K562 (cell line): Measurements from ENCODE around the gene ABCC1. TPM values are rescaled to one million over a fixed set of nuclear protein-coding genes. Genes with fewer than 3 reads are reported as not detected.

Source experiments
- ATAC-seq: fragments of 200-7000 bp; cut with Tn5 transposase; 3 replicates; pipeline ENCODE4 v1.9.1; 2020; ENCODE audit warnings: moderate library complexity
- BruUV-seq: library from RNA; stranded (reverse); fragments of 400-500 nt; replicated peaks from 2 replicates; lab custom pipeline; 2021; lab: Mats Ljungman, UMichigan
- CTCF ChIA-PET: fragments of 300-600 bp; formaldehyde crosslinking; extraction: SDS; loops from one replicate; lab custom pipeline; 2021; ENCODE audit warnings: low intra/inter-chr PET ratio; lab: Yijun Ruan, JAX
- POLR2A ChIA-PET: fragments of 300-600, 350-650 bp; sonication (Branson Sonifier 250); formaldehyde crosslinking; extraction: SDS; loops from one replicate; lab custom pipeline; 2021; ENCODE audit warnings: antibody characterized with exemption, inconsistent platforms; lab: Yijun Ruan, JAX
- DNase-seq, 4 experiments: peaks; one replicate each; pipeline versions ENCODE4 v3.0.0 to v3.0.0-alpha.2; 2011 to 2018; ENCODE audit warnings: low spot score in 3 of 4, mixed read lengths in 3 of 4; ENCODE audit errors: extremely low read depth in 1 of 4
- FAIRE-seq: peaks from 2 replicates; lab custom pipeline; 2011; peaks lifted over from hg19 to GRCh38; lab: Jason Lieb, UNC
- H2AFZ ChIP-seq: 2 replicates; pipeline ENCODE4 v1.6.0; 2011; ENCODE audit warnings: low read depth, low read length, control low read depth, inconsistent platforms
- H3K27ac ChIP-seq: fragments of 200-600 bp; 3 replicates; pipeline ENCODE4 v1.8.0; 2011; ENCODE audit warnings: low read depth, mild to moderate bottlenecking, control low read depth, inconsistent platforms, low read length, moderate library complexity, mixed read lengths; ENCODE audit errors: extremely low read depth
- H3K27me3 ChIP-seq, 2 experiments: fragments of 300-600 bp in 1 of 2; 2 replicates in 1 of 2; 3 replicates in 1 of 2; pipeline versions ENCODE4 v1.6.0 to v1.8.0; 2011; ENCODE audit warnings: inconsistent platforms in 2 of 2, low read length in 2 of 2, mild to moderate bottlenecking in 1 of 2, mixed read lengths in 1 of 2, moderate library complexity in 1 of 2; ENCODE audit not compliant: control insufficient read depth in 2 of 2, insufficient read depth in 2 of 2
- H3K36me3 ChIP-seq: fragments of 300-600 bp; 3 replicates; pipeline ENCODE4 v1.8.0; 2011; ENCODE audit warnings: mild to moderate bottlenecking, low read length, inconsistent platforms; ENCODE audit not compliant: control insufficient read depth, insufficient read depth
- H3K4me1 ChIP-seq, 2 experiments: fragments of 200-600 bp in 1 of 2; replicated peaks in 1 of 2; 2 replicates in 1 of 2; 3 replicates in 1 of 2; pipeline versions ENCODE4 v1.5.1 to v1.8.0; 2011; ENCODE audit warnings: inconsistent platforms in 2 of 2, low read length in 2 of 2, mild to moderate bottlenecking in 1 of 2, mixed read lengths in 1 of 2, moderate library complexity in 1 of 2; ENCODE audit not compliant: control insufficient read depth in 2 of 2, insufficient read depth in 2 of 2
- H3K4me2 ChIP-seq: 2 replicates; pipeline ENCODE4 v1.6.1; 2011; ENCODE audit warnings: low read length, control low read depth, inconsistent platforms, mixed read lengths; ENCODE audit not compliant: insufficient read depth
- H3K4me3 ChIP-seq: fragments of 200-600 bp; sonication (generic), shearing (Covaris generic); 2 replicates; pipeline ENCODE4 v1.5.1; 2016; ENCODE audit warnings: control low read depth, inconsistent platforms
- H3K79me2 ChIP-seq: fragments of 200-600 bp; 3 replicates; pipeline ENCODE4 v1.8.0; 2011; ENCODE audit warnings: low read length, inconsistent platforms; ENCODE audit not compliant: control insufficient read depth, insufficient read depth
- H3K9ac ChIP-seq, 2 experiments: 2 replicates each; pipeline versions ENCODE4 v1.6.0 to v1.6.1; 2011; ENCODE audit warnings: low read depth in 2 of 2, low read length in 2 of 2, control low read depth in 1 of 2, inconsistent platforms in 1 of 2, mild to moderate bottlenecking in 1 of 2, mixed read lengths in 1 of 2; ENCODE audit not compliant: insufficient read depth in 1 of 2
- H3K9me1 ChIP-seq: one replicate; pipeline ENCODE4 v1.6.0; 2011; ENCODE audit warnings: inconsistent platforms, mild to moderate bottlenecking, low read length, moderate library complexity; ENCODE audit not compliant: control insufficient read depth, insufficient read depth
- H3K9me3 ChIP-seq: replicated peaks from 2 replicates; pipeline ENCODE4 v1.5.1; 2011; ENCODE audit warnings: low read depth, low read length, inconsistent platforms; ENCODE audit not compliant: control insufficient read depth, insufficient read depth
- H4K20me1 ChIP-seq: replicated peaks from 2 replicates; pipeline ENCODE4 v1.6.1; 2011; ENCODE audit warnings: low read length, inconsistent platforms, mixed read lengths; ENCODE audit not compliant: control insufficient read depth, insufficient read depth
- C11orf30 ChIP-seq: fragments of 450-650 bp; IDR thresholded peaks from 2 replicates; pipeline ENCODE4 v1.6.1; 2016; ENCODE audit warnings: low read depth, mild to moderate bottlenecking
- E2F4 ChIP-seq: sonication (generic); formaldehyde crosslinking; IDR thresholded peaks from 2 replicates; pipeline ENCODE4 v1.8.0; 2022; ENCODE audit warnings: mild to moderate bottlenecking, low read depth, missing genetic modification reagents
- GABPB1 ChIP-seq: sonication (generic); formaldehyde crosslinking; IDR thresholded peaks from 2 replicates; pipeline ENCODE4 v1.8.0; 2022; ENCODE audit warnings: mild to moderate bottlenecking, missing genetic modification reagents
- HDAC1 ChIP-seq, 2 experiments: fragments of 450-650 bp; IDR thresholded peaks; 2 replicates each; pipeline ENCODE4 v1.6.1; 2016 to 2017; ENCODE audit warnings: inconsistent platforms in 1 of 2, mild to moderate bottlenecking in 1 of 2, moderate library complexity in 1 of 2
- MAFF ChIP-seq: IDR thresholded peaks from 2 replicates; pipeline ENCODE4 v1.6.1; 2012; ENCODE audit warnings: low read length, improper control_type of control experiment
- MAFG ChIP-seq: fragments of 450-650 bp; conservative IDR thresholded peaks from 2 replicates; pipeline ENCODE4 v1.6.1; 2016; ENCODE audit warnings: missing genetic modification characterization, missing compliant biosample characterization
- MAFK ChIP-seq: IDR thresholded peaks from 2 replicates; pipeline ENCODE4 v1.6.1; 2011; ENCODE audit warnings: low read length, improper control_type of control experiment
- NCOA2 ChIP-seq, 2 experiments: fragments of 450-650 bp; IDR thresholded peaks; 2 replicates each; pipeline ENCODE4 v1.6.1; 2018; ENCODE audit warnings: mild to moderate bottlenecking in 2 of 2, moderate library complexity in 1 of 2; ENCODE audit not compliant: partially characterized antibody in 2 of 2
- PML ChIP-seq: IDR thresholded peaks from 2 replicates; pipeline ENCODE4 v1.6.1; 2012; ENCODE audit warnings: low read length, inconsistent platforms
- POLR2H ChIP-seq: IDR thresholded peaks from 2 replicates; pipeline ENCODE4 v1.6.1; 2016; ENCODE audit warnings: missing genetic modification characterization, low read depth, mild to moderate bottlenecking, control low read depth, missing compliant biosample characterization, moderate library complexity
- SNAPC5 ChIP-seq: fragments of 250-450 bp; sonication (Bioruptor Pico); IDR thresholded peaks from 2 replicates; pipeline ENCODE4 v1.8.0; 2021; ENCODE audit warnings: moderate library complexity, mild to moderate bottlenecking, inconsistent platforms
- ZNF165 ChIP-seq: fragments of 250-450 bp; sonication (Bioruptor Pico); IDR thresholded peaks from 2 replicates; pipeline ENCODE4 v1.4.0; 2020; ENCODE audit warnings: borderline replicate concordance
- ZNF316 ChIP-seq: fragments of 450-650 bp; IDR thresholded peaks from 2 replicates; pipeline ENCODE4 v1.6.1; 2016
- ZNF551 ChIP-seq: fragments of 250-450 bp; sonication (Bioruptor Pico); IDR thresholded peaks from 2 replicates; pipeline ENCODE4 v1.5.0; 2021; ENCODE audit warnings: mild to moderate bottlenecking, moderate library complexity
- ZSCAN29 ChIP-seq: fragments of 450-650 bp; IDR thresholded peaks from 2 replicates; pipeline ENCODE4 v1.6.1; 2017
- WGBS: fragments of 100-300 bp; shearing (Covaris generic); methylation state at CpG from one replicate; pipeline ENCODE4 v1.1.6; 2016; ENCODE audit warnings: low coverage, mixed read lengths; ENCODE audit not compliant: insufficient coverage; ENCODE audit errors: missing lambda C conversion rate; 5-methylcytosine and 5-hydroxymethylcytosine counted together
- in situ Hi-C: fragments of 300-500 bp; cut with MboI; formaldehyde crosslinking; loops from 4 replicates; pipeline ENCODE4 v1.15.0; 2018; ENCODE audit warnings: inconsistent platforms, mixed read lengths
- intact Hi-C: fragments of 100-400 bp; cut with micrococcal nuclease; formaldehyde crosslinking; loops from 2 replicates; pipeline ENCODE4 v1.14.2; 2022
- polyA plus RNA-seq, 8 experiments: library from polyadenylated mRNA; depleted of rRNA in 4 of 8; stranded (reverse) in 5 of 8; unstranded in 3 of 8; fragments of >200 nt; fragmentation: Nextera tagmentation in 2 of 8; fragmentation: Illumina TruSeq in 1 of 8; extraction: Ambion mirVana in 2 of 8; extraction: Trizol in 1 of 8; gene quantifications; 2 replicates each; pipeline versions ENCODE4 v1.2.1 to v1.2.3, GENCODE V29; 2011 to 2014; ENCODE audit warnings: inconsistent platforms in 1 of 8, missing spikeins in 1 of 8
- total RNA-seq, 7 experiments: library from RNA; depleted of rRNA in 6 of 7; stranded (reverse); fragments of >200 nt in 6 of 7; fragmentation: Illumina TruSeq in 2 of 7; extraction: Trizol in 2 of 7; gene quantifications; 2 replicates each; pipeline versions ENCODE4 v1.2.1 to v1.2.3, GENCODE V29; 2011 to 2021; ENCODE audit warnings: low replicate concordance in 1 of 7
- TF ChIP-seq, protein P1 (sequence below): sonication (generic); formaldehyde crosslinking; IDR thresholded peaks from 2 replicates; pipeline ENCODE4 v1.8.0; 2022; ENCODE audit warnings: mild to moderate bottlenecking, missing genetic modification reagents
- TF ChIP-seq, protein P2 (sequence below): fragments of 450-650 bp; formaldehyde crosslinking; IDR thresholded peaks from 2 replicates; pipeline ENCODE4 v1.4.0; 2020; ENCODE audit warnings: mild to moderate bottlenecking

The ABCC1 gene
- total and polyA plus RNA-seq, 9 of the 15 experiments (the other 6 are each of a cell fraction or from before 2014, with no cell fraction given): 3.9 to 41.6 (median 10.0) TPM

DNA sequence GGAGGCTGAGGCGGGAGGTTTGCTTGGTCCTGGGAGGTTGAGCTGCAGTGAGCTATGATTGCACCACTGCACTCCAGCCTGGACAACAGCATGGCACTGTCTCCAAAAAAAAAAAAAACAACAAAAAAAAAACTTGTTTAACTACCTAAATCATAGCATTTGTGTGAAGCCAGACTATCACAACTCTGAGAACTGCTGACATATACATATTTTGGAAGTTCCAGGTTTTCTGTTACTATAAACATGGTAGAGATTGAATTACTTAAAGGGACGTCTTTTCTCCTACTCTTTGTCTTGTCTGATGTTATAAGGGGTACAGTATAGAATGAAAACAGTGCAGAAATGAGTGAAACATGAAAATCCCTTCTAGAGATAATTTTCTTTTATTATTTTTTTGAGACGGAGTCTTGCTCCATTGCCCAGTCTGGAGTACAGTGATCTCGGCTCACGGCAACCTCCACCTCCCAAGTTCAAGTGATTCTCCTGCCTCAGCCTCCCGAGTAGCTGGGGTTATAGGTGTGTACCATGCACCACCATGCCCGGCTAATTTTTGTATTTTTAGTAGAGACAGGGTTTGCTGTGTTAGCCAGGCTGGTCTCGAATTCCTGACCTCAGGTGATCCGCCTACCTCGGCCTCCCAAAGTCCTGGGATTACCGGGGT is 18.4 kb downstream of the ABCC1 start:
- H3K36me3 ChIP-seq: peaks cover 24% of the 10 kb centered on the region
- no peak for TF ChIP-seq ZNF165
- TF ChIP-seq GABPB1: no peak
- TF ChIP-seq, protein P1, sequence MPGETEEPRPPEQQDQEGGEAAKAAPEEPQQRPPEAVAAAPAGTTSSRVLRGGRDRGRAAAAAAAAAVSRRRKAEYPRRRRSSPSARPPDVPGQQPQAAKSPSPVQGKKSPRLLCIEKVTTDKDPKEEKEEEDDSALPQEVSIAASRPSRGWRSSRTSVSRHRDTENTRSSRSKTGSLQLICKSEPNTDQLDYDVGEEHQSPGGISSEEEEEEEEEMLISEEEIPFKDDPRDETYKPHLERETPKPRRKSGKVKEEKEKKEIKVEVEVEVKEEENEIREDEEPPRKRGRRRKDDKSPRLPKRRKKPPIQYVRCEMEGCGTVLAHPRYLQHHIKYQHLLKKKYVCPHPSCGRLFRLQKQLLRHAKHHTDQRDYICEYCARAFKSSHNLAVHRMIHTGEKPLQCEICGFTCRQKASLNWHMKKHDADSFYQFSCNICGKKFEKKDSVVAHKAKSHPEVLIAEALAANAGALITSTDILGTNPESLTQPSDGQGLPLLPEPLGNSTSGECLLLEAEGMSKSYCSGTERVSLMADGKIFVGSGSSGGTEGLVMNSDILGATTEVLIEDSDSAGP (CRISPR knock-in tag): no peak
- TF ChIP-seq POLR2H: no peak
- TF ChIP-seq ZNF551 (CRISPR knock-in tag): no peak
- TF ChIP-seq MAFG (tag): peak; percentile 74
- no peak for TF ChIP-seq HDAC1 (IDR thresholded peaks at IDR 0.05)
- TF ChIP-seq MAFF: peak; percentile 90
- no peak for TF ChIP-seq PML
- TF ChIP-seq SNAPC5: no peak
- TF ChIP-seq MAFK: peak; percentile 88
- peak; percentile 73 for TF ChIP-seq C11orf30
- TF ChIP-seq ZNF316: peak; percentile 90
- TF ChIP-seq E2F4 (CRISPR knock-in tag): no peak
- no peak for TF ChIP-seq NCOA2 (IDR thresholded peaks at IDR 0.05; ENCODE audit: partially characterized antibody in 2 of 2)
- no peak for TF ChIP-seq ZSCAN29
- TF ChIP-seq, protein P2, sequence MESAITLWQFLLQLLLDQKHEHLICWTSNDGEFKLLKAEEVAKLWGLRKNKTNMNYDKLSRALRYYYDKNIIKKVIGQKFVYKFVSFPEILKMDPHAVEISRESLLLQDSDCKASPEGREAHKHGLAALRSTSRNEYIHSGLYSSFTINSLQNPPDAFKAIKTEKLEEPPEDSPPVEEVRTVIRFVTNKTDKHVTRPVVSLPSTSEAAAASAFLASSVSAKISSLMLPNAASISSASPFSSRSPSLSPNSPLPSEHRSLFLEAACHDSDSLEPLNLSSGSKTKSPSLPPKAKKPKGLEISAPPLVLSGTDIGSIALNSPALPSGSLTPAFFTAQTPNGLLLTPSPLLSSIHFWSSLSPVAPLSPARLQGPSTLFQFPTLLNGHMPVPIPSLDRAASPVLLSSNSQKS (CRISPR knock-in tag): no peak
- no peak overlapping the region for H3K9ac ChIP-seq
- in situ Hi-C loops: no loop called here
- no peak overlapping the region for H2AFZ ChIP-seq
- no peaks in the 10 kb centered on the region for H3K27me3 ChIP-seq
- ChIA-PET POLR2A (interaction anchor here (1.1 kb wide), 3 partner anchors 14 to 79 kb away, joined by 3 to 4 read pairs (median 3); partner anchors contain the start of gene CEP20), CTCF (no interaction called here)
- no peak overlapping the region for H3K27ac ChIP-seq
- no peaks in the 10 kb centered on the region; a peak in 1 of 5 replicates for H3K4me1 ChIP-seq
- no peak for DNase-seq
- no peak overlapping the region for H3K4me2 ChIP-seq
- no peaks in the 10 kb centered on the region for H4K20me1 ChIP-seq
- peaks cover 17% of the 10 kb centered on the region for H3K9me3 ChIP-seq
- H3K9me1 ChIP-seq: no peaks in the 10 kb centered on the region
- no peak overlapping the region for H3K4me3 ChIP-seq
- BruUV-seq: no TSS peak
- no peak for FAIRE-seq
- 92% methylated on average over 11 of the region's 11 CpGs for WGBS
- ATAC-seq: no peak
- intact Hi-C loops: no loop called here
- H3K79me2 ChIP-seq: peaks cover 87% of the 10 kb centered on the region
